Suprapubic skin (tissue), 3 donors: ENCODE measurements around the gene TOR1AIP1.

ENCODE experiments used
- CTCF ChIP-seq, 2 donors: fragments of 200-600 bp in 1 of 2; fragments of 450-650 bp in 1 of 2; sonication (generic) in 1 of 2; IDR thresholded peaks; one replicate each; pipeline ENCODE4 v1.5.1; 2016 to 2019; ENCODE audit warnings: antibody characterized with exemption in 2 of 2, mild to moderate bottlenecking in 1 of 2, moderate library complexity in 1 of 2
- POLR2A ChIP-seq, 2 donors: fragments of 450-650 bp; IDR thresholded peaks; one replicate each; pipeline ENCODE4 v1.6.1; 2017; ENCODE audit warnings: antibody characterized with exemption in 2 of 2, mild to moderate bottlenecking in 2 of 2, moderate library complexity in 2 of 2

GRCh38 chr1:179876300-179876715 is 5.8 kb upstream of the TOR1AIP1 start:
- TF ChIP-seq POLR2A (IDR thresholded peaks at IDR 0.05), result no peak
- TF ChIP-seq CTCF (IDR thresholded peaks at IDR 0.05), result no peak
